BLaER1 treated with 17β-estradiol and CSF1 and Interleukin-3, amounts not matched to agents 10 nM and 100 nM (cell line): ENCODE data around the gene AGRN.
A peak's percentile ranks its signal among the peaks of the same experiment; 100 is the strongest.
"Not testable (repeated sequence)": the region's sequence is repeated elsewhere in the genome, so short reads cannot be mapped to it uniquely, and the experiment has no call there.

Experiments used
- H3K27ac ChIP-seq, 11 experiments: shearing (Covaris generic); formaldehyde crosslinking; 2 replicates each; pipeline ENCODE4 v1.8.1; 2022
- H3K27me3 ChIP-seq, 11 experiments: shearing (Covaris generic); formaldehyde crosslinking; 2 replicates each; pipeline ENCODE4 v1.8.1; 2022
- H3K36me3 ChIP-seq, 11 experiments: shearing (Covaris generic); formaldehyde crosslinking; 2 replicates each; pipeline ENCODE4 v1.8.1; 2022
- H3K4me1 ChIP-seq, 10 experiments: shearing (Covaris generic); formaldehyde crosslinking; 2 replicates each; pipeline ENCODE4 v1.8.1; 2022
- H3K4me2 ChIP-seq, 11 experiments: shearing (Covaris generic); formaldehyde crosslinking; 2 replicates each; pipeline ENCODE4 v1.8.1; 2022
- H3K4me3 ChIP-seq, 10 experiments: shearing (Covaris generic); formaldehyde crosslinking; 2 replicates each; pipeline ENCODE4 v1.8.1; 2022
- H3K9ac ChIP-seq, 11 experiments: shearing (Covaris generic); formaldehyde crosslinking; 2 replicates each; pipeline ENCODE4 v1.8.1; 2022
- H3K9me3 ChIP-seq, 11 experiments: shearing (Covaris generic); formaldehyde crosslinking; replicated peaks in 1 of 11; 2 replicates each; pipeline ENCODE4 v1.8.1; 2022
- H4K20me1 ChIP-seq, 11 experiments: shearing (Covaris generic); formaldehyde crosslinking; 2 replicates each; pipeline ENCODE4 v1.8.1; 2022
- Cebpa-rat ChIP-seq, 11 experiments: shearing (Covaris generic); IDR thresholded peaks; 2 replicates each; pipeline ENCODE4 v1.8.1; 2022

Gene AGRN

DNA sequence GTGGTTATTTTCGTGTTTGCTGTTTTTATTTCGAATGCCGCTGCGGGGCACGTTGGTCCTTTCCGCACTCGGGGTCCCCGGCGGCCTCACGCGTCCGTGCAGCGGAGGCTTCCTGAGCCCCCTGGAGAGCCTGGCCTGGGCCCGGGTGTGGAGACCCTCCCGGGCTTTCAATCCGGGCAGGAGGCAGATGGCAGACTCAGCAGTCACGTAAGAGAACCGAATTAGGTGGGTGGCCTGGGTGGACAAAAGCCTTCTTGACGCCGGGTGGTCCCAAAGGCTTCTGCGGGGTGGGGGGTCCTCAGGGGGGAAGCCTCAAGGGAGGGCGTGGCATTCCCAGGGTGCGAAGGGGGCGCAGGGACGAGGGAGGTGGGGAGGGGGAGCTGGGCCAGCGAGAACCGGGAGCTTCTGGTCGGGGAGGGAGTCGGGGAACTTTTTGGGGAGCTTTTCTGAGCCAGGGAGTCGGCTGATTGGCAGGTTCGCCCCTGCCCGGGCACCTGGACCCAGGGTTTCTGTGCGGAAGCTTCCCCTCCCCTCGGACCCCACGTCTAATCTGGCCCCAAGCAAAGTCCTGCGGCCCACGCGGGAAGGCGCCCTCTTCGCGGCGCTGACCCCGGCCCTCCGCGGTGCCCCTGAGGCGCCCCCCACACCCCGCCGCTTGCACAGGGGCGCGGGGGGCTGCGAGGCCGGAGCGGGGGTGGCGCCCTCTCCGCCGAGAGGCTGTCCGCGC lies 18.7 kb upstream of the AGRN start:
- TF ChIP-seq Cebpa-rat (IDR thresholded peaks at IDR 0.05) = no peak; a peak in 2 of 22 replicates
- peak overlapping the region in 10 of 11 experiments; percentile 48 to 77 (median 70); a peak in 15 of 22 replicates for H3K9ac ChIP-seq
- no peaks in the 10 kb centered on the region for H3K9me3 ChIP-seq
- H3K36me3 ChIP-seq = no peaks in the 10 kb centered on the region
- H3K4me1 ChIP-seq = peaks cover 36 to 83% (median 68%) of the 10 kb centered on the region in 10 experiments
- H3K27me3 ChIP-seq = peaks cover 72 to 92% (median 84%) of the 10 kb centered on the region in 11 experiments
- peaks cover 0 to 77% (median 37%) of the 10 kb centered on the region in 11 experiments; a peak in 18 of 22 replicates for H4K20me1 ChIP-seq
- peak overlapping the region; percentile 55 to 75 (median 66) for H3K4me3 ChIP-seq
- peak overlapping the region; percentile 89 to 100 (median 97) for H3K4me2 ChIP-seq
- peak overlapping the region in 6 of 11 experiments; percentile 16 to 65 (median 44); a peak in 8 of 22 replicates for H3K27ac ChIP-seq

DNA sequence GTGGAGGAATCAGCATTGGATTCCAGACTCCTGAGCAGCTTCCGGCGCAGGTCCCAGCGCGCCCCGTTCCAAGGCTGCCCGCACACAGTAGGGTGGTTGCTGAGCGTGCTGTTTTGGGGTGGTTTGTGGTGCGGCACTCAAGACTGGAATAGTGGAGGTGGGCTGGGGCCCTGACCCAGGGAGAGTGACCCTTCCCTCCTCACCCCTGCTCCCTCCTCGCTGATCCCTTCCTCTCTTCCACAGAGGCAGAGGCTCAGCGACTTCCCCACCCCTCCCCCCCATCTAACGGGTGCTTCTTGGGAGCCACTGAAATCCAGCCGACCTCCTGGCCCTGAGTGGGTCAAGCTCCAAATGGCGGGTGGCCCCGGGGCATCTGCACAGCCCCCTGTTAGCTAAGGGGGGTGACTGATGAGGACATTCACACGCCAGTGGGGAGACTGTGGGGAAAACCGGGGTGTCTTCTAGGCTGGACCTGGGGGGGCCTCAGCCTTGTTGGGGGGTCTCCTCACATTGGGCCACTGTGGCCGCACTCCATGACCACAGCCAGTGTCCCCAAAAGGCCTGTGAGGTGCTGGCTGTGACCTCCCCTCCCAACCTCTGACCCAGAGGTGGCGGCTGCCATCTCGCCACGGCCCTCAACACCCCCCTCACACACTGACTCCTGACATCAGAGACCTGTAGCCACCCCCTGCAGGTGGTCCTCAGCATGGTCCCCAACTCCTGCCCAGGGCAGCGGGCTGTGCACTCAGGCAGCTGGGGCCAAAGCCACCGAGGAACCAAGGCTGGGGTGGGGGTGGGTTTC lies 16.1 kb upstream of the AGRN start:
- peaks cover 46 to 66% (median 58%) of the 10 kb centered on the region in 11 experiments for H3K27me3 ChIP-seq
- no peak overlapping the region for H3K4me3 ChIP-seq
- peaks cover 0 to 2% (median 0%) of the 10 kb centered on the region in 11 experiments; a peak in 1 of 22 replicates for H3K9me3 ChIP-seq
- peak overlapping the region in 10 of 11 experiments; percentile 65 to 94 (median 80); a peak in 20 of 22 replicates for H3K4me2 ChIP-seq
- no peak overlapping the region for H3K27ac ChIP-seq
- no peak for TF ChIP-seq Cebpa-rat (IDR thresholded peaks at IDR 0.05)
- H3K36me3 ChIP-seq = no peaks in the 10 kb centered on the region
- H3K4me1 ChIP-seq = peaks cover 38 to 69% (median 57%) of the 10 kb centered on the region in 10 experiments
- peak overlapping the region in 3 of 11 experiments; percentile 5 to 44 (median 39); a peak in 3 of 22 replicates for H3K9ac ChIP-seq
- H4K20me1 ChIP-seq = peaks cover 0 to 58% (median 19%) of the 10 kb centered on the region in 11 experiments; a peak in 18 of 22 replicates

DNA sequence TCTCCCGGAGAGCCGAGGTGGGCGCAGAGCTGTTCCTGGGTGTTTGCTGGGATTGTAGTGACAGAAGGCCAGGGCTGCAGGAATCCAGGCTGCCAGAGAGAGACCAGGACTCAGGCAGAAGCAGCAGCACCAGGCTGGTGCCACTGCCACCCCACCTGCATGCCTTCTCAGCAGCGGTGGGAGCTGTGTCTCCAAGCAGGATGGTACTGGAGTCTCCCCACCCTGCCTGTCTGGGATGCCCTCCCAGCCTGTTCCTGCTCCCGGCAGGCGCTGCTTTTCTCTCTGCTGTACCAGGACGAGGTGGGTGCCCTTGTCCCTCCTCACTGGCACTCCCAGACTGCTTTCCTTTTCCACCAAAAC lies 15.5 kb upstream of the AGRN start:
- H3K36me3 ChIP-seq = no peaks in the 10 kb centered on the region
- no peak overlapping the region for H3K4me3 ChIP-seq
- H3K4me2 ChIP-seq = peak overlapping the region; percentile 65 to 94 (median 80)
- H4K20me1 ChIP-seq = peaks cover 0 to 52% (median 13%) of the 10 kb centered on the region in 11 experiments; a peak in 18 of 22 replicates
- no peak overlapping the region for H3K27ac ChIP-seq
- peaks cover 40 to 69% (median 55%) of the 10 kb centered on the region in 10 experiments for H3K4me1 ChIP-seq
- peaks cover 0 to 5% (median 0%) of the 10 kb centered on the region in 11 experiments; a peak in 1 of 22 replicates for H3K9me3 ChIP-seq
- H3K27me3 ChIP-seq = peaks cover 40 to 60% (median 52%) of the 10 kb centered on the region in 11 experiments
- no peak for TF ChIP-seq Cebpa-rat (IDR thresholded peaks at IDR 0.05)
- H3K9ac ChIP-seq = peak overlapping the region in 5 of 11 experiments; percentile 5 to 59 (median 44); a peak in 7 of 22 replicates

DNA sequence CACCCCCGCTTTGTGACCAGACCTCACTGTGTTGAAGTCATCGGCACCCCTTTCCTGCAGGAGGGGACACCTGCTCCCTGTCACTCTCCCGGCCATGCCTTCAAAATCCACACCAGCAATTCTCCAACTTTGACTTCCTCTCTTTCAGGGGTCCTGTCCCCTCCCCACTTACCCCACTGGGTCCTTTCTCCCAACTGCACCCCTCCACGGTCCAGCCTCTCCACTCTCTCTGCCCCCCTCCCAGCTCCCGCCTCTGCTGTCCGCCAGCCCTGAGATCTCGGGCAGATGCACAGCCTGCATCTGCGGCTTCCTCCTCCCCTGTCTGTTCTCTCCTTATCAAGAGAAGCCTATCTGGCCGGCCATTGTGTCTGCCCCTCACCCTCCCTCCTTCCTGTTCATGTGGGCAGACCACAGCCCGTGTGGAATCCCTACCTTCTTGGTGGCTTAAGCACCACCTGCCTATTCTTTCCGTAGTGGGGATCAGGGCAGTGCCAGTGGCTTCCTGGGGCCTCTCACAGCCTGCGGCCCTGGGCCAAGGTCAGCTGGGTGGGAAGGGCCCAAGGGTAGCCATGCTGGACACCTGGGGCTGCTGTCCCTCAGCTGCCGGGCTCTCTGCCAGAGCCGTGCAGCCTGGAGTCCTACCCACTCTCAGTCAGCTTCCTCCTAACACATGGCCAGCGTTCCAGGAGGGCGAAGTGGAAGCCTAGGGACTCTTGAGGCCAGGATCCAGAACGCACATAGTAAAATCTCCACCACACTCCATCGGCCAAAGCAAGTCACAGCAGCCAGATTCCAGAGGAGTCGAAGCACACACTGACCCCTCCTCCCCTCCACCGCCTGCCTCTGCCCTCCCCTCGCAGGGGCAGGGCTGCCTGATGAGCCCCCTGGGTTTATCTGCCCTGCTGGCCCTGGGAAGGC lies 14.9 kb upstream of the AGRN start:
- H3K4me1 ChIP-seq = peaks cover 38 to 65% (median 51%) of the 10 kb centered on the region in 10 experiments
- H3K36me3 ChIP-seq = no peaks in the 10 kb centered on the region
- no peak overlapping the region for H3K4me3 ChIP-seq
- H3K9me3 ChIP-seq = peaks cover 0 to 5% (median 0%) of the 10 kb centered on the region in 11 experiments; a peak in 2 of 22 replicates
- H3K4me2 ChIP-seq = peak overlapping the region; percentile 65 to 94 (median 80)
- no peak for TF ChIP-seq Cebpa-rat (IDR thresholded peaks at IDR 0.05)
- 0 out of 22 replicates have a peak overlapping the region, but pooled peaks of 1 of the 11 experiments have one; percentile 14 for H3K27ac ChIP-seq
- peaks cover 0 to 47% (median 7%) of the 10 kb centered on the region in 11 experiments; a peak in 12 of 22 replicates for H4K20me1 ChIP-seq
- H3K27me3 ChIP-seq = peaks cover 34 to 54% (median 45%) of the 10 kb centered on the region in 11 experiments
- peak overlapping the region in 6 of 11 experiments; percentile 5 to 59 (median 42); a peak in 8 of 22 replicates for H3K9ac ChIP-seq

DNA sequence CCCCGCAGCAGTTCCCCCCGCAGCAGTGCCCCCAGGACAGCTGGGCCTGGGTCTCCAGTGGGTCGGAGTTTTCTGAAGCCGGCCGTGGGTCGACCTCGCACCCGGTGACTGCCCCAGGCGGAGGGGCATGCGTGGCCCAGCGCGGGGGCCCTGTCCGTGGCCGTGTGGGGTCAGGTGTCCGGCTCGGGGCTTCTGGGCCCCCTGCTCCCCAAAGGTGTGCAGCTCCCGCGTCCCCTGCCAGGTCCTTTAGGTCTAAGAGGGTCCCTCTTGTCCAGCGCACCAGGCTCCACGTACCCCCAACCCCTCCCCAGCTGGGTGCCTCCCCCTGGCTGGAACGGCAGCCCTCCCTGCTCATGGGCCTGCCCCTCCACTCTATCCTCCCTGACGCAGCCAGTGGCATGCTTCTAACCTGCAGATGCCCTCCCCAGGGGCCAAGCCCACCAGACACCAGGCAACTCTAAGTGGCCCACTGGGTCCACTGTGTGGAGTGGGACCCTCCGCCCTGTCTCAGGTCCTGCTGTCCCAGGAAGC lies 14.1 kb upstream of the AGRN start:
- no peak overlapping the region for H3K4me3 ChIP-seq
- peaks cover 30 to 57% (median 43%) of the 10 kb centered on the region in 10 experiments for H3K4me1 ChIP-seq
- peaks cover 26 to 49% (median 38%) of the 10 kb centered on the region in 11 experiments for H3K27me3 ChIP-seq
- no peak for TF ChIP-seq Cebpa-rat (IDR thresholded peaks at IDR 0.05)
- H3K36me3 ChIP-seq = no peaks in the 10 kb centered on the region
- peaks cover 0 to 47% (median 5%) of the 10 kb centered on the region in 11 experiments; a peak in 9 of 22 replicates for H4K20me1 ChIP-seq
- H3K4me2 ChIP-seq = peak overlapping the region in 10 of 11 experiments; percentile 71 to 94 (median 80); a peak in 17 of 22 replicates
- H3K27ac ChIP-seq = no peak overlapping the region
- peaks cover 0 to 6% (median 0%) of the 10 kb centered on the region in 11 experiments; a peak in 2 of 22 replicates for H3K9me3 ChIP-seq
- H3K9ac ChIP-seq = 0 out of 22 replicates have a peak overlapping the region, but pooled peaks of 1 of the 11 experiments have one; percentile 39

DNA sequence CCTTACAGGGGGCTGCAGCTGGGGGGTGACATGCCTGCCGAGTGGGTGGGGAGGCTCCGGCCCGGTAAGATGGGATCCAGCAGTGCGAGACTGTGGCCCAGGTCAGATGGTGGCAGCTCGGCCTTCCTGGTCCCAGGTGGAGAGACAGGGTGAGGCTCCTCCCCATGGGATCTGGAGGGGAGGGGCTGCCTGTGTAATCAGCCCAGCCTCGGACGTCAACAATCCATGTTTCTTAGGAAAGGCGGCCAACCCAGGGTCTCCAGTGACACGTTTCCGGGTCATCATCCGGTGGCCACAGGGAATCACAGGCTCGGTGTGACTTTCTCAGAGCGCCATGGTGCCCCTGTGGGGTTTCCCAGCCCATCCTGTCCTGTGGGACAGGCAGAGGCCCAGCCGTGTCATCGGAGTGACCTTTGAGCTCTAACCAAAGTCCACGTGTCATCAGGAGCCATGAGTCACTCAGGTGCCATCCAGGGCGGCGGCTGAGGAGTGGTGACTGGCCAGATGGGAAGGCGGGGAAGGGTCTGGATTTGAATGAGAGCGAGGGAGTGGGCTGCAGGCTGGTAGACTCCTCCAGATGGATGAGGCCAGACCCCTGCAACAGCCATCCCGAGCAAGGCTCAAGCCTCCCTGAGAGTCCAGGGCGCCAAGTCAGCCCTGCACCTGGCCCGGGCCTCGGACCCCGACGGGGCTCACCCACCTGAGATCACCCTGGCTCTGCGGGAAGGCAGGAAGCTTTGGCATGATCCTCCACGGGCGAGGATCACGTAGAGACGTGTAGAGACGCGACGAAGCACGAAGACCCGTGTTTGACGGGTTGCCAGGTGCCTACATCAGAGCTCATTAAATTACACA lies 13.4 kb upstream of the AGRN start:
- H4K20me1 ChIP-seq = peaks cover 0 to 40% (median 2%) of the 10 kb centered on the region in 11 experiments; a peak in 8 of 22 replicates
- 0 out of 22 replicates have a peak overlapping the region, but pooled peaks of 1 of the 11 experiments have one; percentile 80 for H3K4me2 ChIP-seq
- TF ChIP-seq Cebpa-rat (IDR thresholded peaks at IDR 0.05) = no peak
- no peak overlapping the region for H3K9ac ChIP-seq
- peaks cover 0 to 6% (median 0%) of the 10 kb centered on the region in 11 experiments; a peak in 3 of 22 replicates for H3K9me3 ChIP-seq
- H3K4me1 ChIP-seq = peaks cover 28 to 50% (median 36%) of the 10 kb centered on the region in 10 experiments
- peaks cover 19 to 49% (median 33%) of the 10 kb centered on the region in 11 experiments for H3K27me3 ChIP-seq
- H3K36me3 ChIP-seq = no peaks in the 10 kb centered on the region
- H3K27ac ChIP-seq = no peak overlapping the region
- no peak overlapping the region for H3K4me3 ChIP-seq

DNA sequence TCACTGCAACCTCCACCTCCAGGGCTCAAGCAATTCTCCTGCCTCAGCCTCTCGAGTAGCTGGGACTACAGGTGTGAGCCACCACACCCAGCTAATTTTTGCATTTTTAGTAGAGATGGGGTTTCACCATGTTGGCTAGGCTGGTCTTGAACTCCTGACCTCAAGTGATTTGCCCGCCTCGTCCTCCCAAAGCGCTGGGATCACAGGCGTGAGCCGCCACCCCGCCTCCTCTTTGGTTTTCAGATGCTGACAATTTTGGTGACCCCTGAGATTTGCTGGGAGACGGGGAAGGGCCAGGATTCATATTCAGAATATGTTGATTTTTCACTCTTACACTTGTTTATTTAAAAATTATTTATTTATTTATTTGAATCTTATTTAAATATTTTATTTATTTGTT lies 9.8 kb upstream of the AGRN start:
- not testable (repeated sequence) for H3K4me2 ChIP-seq, H3K27ac ChIP-seq, H3K4me3 ChIP-seq

More for the DNA sequence above, 9.8 kb upstream of the AGRN start:
- H3K9me3 ChIP-seq, H4K20me1 ChIP-seq, H3K9ac ChIP-seq, H3K36me3 ChIP-seq: not testable (repeated sequence)
- H3K4me1 ChIP-seq = peaks cover 34 to 48% (median 40%) of the 10 kb centered on the region in 10 experiments
- H3K27me3 ChIP-seq = peaks cover 0 to 15% (median 4%) of the 10 kb centered on the region in 11 experiments; a peak in 8 of 22 replicates
